Mammary epithelial cell (primary cell): ENCODE data around the gene MINDY3.

Experiments
- EZH2 ChIP-seq: IDR thresholded peaks from 2 replicates; pipeline ENCODE4 v1.6.1; 2012; ENCODE audit warnings: low read length, inconsistent platforms, borderline replicate concordance
- TF ChIP-seq, protein P1 (sequence below), 2 donors: IDR thresholded peaks in 1 of 2; conservative IDR thresholded peaks in 1 of 2; 2 replicates each; pipeline ENCODE4 v1.5.1; 2011 to 2012; ENCODE audit warnings: inconsistent platforms in 2 of 2, low read length in 2 of 2, mild to moderate bottlenecking in 2 of 2, control low read depth in 1 of 2, low read depth in 1 of 2; ENCODE audit not compliant: insufficient read depth in 1 of 2; ENCODE audit errors: extremely low read depth in 1 of 2

DNA sequence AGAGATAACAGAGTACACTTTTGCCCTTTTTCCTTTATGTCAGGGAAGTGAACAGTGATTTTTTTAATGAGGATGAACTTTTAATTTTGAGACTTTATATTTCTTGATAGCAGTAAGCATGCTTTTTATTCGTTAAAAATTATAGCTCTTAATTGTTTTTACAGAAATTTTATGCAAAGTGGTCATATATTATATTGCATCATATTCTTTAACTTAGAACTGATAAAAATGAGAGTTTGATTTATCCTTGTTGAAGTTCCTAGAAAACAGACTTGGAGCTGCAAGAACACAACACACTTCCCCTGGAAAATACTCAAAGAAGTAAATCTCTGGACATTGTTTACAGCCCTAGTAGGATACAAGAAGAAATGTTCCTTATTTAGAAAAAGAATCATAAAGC lies 21.2 kb upstream of the MINDY3 start:
- TF ChIP-seq, protein P1, sequence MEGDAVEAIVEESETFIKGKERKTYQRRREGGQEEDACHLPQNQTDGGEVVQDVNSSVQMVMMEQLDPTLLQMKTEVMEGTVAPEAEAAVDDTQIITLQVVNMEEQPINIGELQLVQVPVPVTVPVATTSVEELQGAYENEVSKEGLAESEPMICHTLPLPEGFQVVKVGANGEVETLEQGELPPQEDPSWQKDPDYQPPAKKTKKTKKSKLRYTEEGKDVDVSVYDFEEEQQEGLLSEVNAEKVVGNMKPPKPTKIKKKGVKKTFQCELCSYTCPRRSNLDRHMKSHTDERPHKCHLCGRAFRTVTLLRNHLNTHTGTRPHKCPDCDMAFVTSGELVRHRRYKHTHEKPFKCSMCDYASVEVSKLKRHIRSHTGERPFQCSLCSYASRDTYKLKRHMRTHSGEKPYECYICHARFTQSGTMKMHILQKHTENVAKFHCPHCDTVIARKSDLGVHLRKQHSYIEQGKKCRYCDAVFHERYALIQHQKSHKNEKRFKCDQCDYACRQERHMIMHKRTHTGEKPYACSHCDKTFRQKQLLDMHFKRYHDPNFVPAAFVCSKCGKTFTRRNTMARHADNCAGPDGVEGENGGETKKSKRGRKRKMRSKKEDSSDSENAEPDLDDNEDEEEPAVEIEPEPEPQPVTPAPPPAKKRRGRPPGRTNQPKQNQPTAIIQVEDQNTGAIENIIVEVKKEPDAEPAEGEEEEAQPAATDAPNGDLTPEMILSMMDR (conservative IDR thresholded peaks at IDR 0.05 in 1 of 2, IDR thresholded peaks at IDR 0.05 in 1 of 2; ENCODE audit: extremely low read depth in 1 of 2, insufficient read depth in 1 of 2, low read depth in 1 of 2, low read length in 2 of 2) = no peak
- no peak for TF ChIP-seq EZH2
